Ishikawa (cell line): ENCODE results near the gene MAGI2.

Experiments
- CEBPB ChIP-seq: IDR thresholded peaks from 2 replicates; pipeline ENCODE4 v1.6.1; 2012
- CREB1 ChIP-seq: IDR thresholded peaks from 2 replicates; pipeline ENCODE4 v1.6.1; 2012; ENCODE audit warnings: low read depth
- EGR1 ChIP-seq: IDR thresholded peaks from 2 replicates; pipeline ENCODE4 v1.6.1; 2012
- EP300 ChIP-seq: IDR thresholded peaks from 2 replicates; pipeline ENCODE4 v1.6.1; 2012; ENCODE audit warnings: borderline replicate concordance
- FOXM1 ChIP-seq: IDR thresholded peaks from 2 replicates; pipeline ENCODE4 v1.6.1; 2012; ENCODE audit warnings: low read depth, borderline replicate concordance
- MAX ChIP-seq: IDR thresholded peaks from 2 replicates; pipeline ENCODE4 v1.6.1; 2012
- NFIC ChIP-seq: IDR thresholded peaks from 2 replicates; pipeline ENCODE4 v1.6.1; 2012
- RAD21 ChIP-seq: IDR thresholded peaks from 2 replicates; pipeline ENCODE4 v1.6.1; 2012; ENCODE audit warnings: low read depth
- REST ChIP-seq: IDR thresholded peaks from 2 replicates; pipeline ENCODE4 v1.6.1; 2012; ENCODE audit warnings: low read depth, mild to moderate bottlenecking
- TAF1 ChIP-seq: IDR thresholded peaks from 2 replicates; pipeline ENCODE4 v1.6.1; 2012; ENCODE audit warnings: low read depth, mild to moderate bottlenecking
- TCF12 ChIP-seq: IDR thresholded peaks from 2 replicates; pipeline ENCODE4 v1.6.1; 2012; ENCODE audit warnings: low read depth
- TEAD4 ChIP-seq: IDR thresholded peaks from 2 replicates; pipeline ENCODE4 v1.6.1; 2012
- USF1 ChIP-seq: IDR thresholded peaks from 2 replicates; pipeline ENCODE4 v1.6.1; 2012
- YY1 ChIP-seq: IDR thresholded peaks from 2 replicates; pipeline ENCODE4 v1.6.1; 2012; ENCODE audit warnings: low read depth
- ZBTB7A ChIP-seq: IDR thresholded peaks from 2 replicates; pipeline ENCODE4 v1.6.1; 2012; ENCODE audit warnings: low read depth

MAGI2 gene

GRCh38 chr7:78020136-78020873 lies 1433.2 kb downstream of the MAGI2 start:
- TF ChIP-seq TCF12 (no peak), CREB1 (no peak), YY1 (no peak), EGR1 (no peak), TAF1 (no peak), USF1 (no peak), RAD21 (peak; percentile 85), MAX (no peak), CEBPB (no peak), REST (no peak), NFIC (peak; percentile 44), ZBTB7A (no peak)

- peak; percentile 46; the same call in 1 of the 2 replicates for TF ChIP-seq TAF1
- TF ChIP-seq EP300, result no peak
These were observed 1433.9 kb downstream of the MAGI2 start for GRCh38 chr7:78019447-78020135.

GRCh38 chr7:78018641-78019446 lies 1434.6 kb downstream of the MAGI2 start:
- no peak for TF ChIP-seq CEBPB
- TF ChIP-seq MAX, result peak; percentile 88
- peak; percentile 16; the same call in 1 of the 2 replicates for TF ChIP-seq NFIC

GRCh38 chr7:78017591-78018100 lies 1435.8 kb downstream of the MAGI2 start:
- TF ChIP-seq TEAD4 (no peak), USF1 (no peak), CREB1 (no peak)

GRCh38 chr7:78015574-78016260 lies 1437.8 kb downstream of the MAGI2 start:
- TF ChIP-seq CREB1 (no peak), EP300 (no peak), YY1 (no peak), TEAD4 (no peak), TCF12 (no peak)

GRCh38 chr7:78014401-78014800 lies 1439.1 kb downstream of the MAGI2 start:
- TF ChIP-seq TAF1, result no peak
- TF ChIP-seq FOXM1, result no peak
- no peak for TF ChIP-seq NFIC
- TF ChIP-seq EP300, result no peak
- no peak for TF ChIP-seq CREB1
- TF ChIP-seq EGR1, result no peak
- TF ChIP-seq USF1, result no peak
- no peak for TF ChIP-seq ZBTB7A
- no peak for TF ChIP-seq RAD21

GRCh38 chr7:78013386-78013785 lies 1440.1 kb downstream of the MAGI2 start:
- TF ChIP-seq REST, result no peak
- TF ChIP-seq EGR1, result no peak
- TF ChIP-seq NFIC, result no peak
- TF ChIP-seq RAD21, result no peak
- no peak for TF ChIP-seq CREB1
- no peak for TF ChIP-seq TAF1
- TF ChIP-seq TEAD4, result no peak
- TF ChIP-seq TCF12, result no peak
- no peak for TF ChIP-seq YY1
